Measurements from ENCODE around the gene BHLHE23. TPM values are rescaled to one million over a fixed set of nuclear protein-coding genes. Genes with fewer than 3 reads are reported as not detected.

BHLHE23 gene
- polyA plus RNA-seq, 1 donor = not detected

GRCh38 chr20:62991863-62992262, 14.9 kb downstream of the BHLHE23 start:
- peaks cover 58% of the 10 kb centered on the region for H3K27me3 ChIP-seq (ENCODE audit: control insufficient read depth, insufficient read depth, low read length)
- H3K4me3 ChIP-seq (ENCODE audit: low read length) = no peak overlapping the region
- no peak for DNase-seq
- no peak overlapping the region for H3K27ac ChIP-seq (ENCODE audit: low read length)
- no peaks in the 10 kb centered on the region for H3K36me3 ChIP-seq (ENCODE audit: control insufficient read depth, insufficient read depth, low read length)
- H3K9me3 ChIP-seq (ENCODE audit: control insufficient read depth, low read depth, low read length) = no peaks in the 10 kb centered on the region
- H3K4me1 ChIP-seq (ENCODE audit: control insufficient read depth, insufficient read depth, low read length) = no peaks in the 10 kb centered on the region
- 60% methylated on average over 1 of the region's 6 CpGs for WGBS (ENCODE audit: insufficient coverage, low lambda C conversion rate)

- Histone ChIP-seq H3K27ac (ENCODE audit: low read length) (no peak overlapping the region), H3K4me1 (ENCODE audit: control insufficient read depth, insufficient read depth, low read length) (no peaks in the 10 kb centered on the region), H3K27me3 (ENCODE audit: control insufficient read depth, insufficient read depth, low read length) (peaks cover 55% of the 10 kb centered on the region), H3K36me3 (ENCODE audit: control insufficient read depth, insufficient read depth, low read length) (no peaks in the 10 kb centered on the region), H3K4me3 (ENCODE audit: low read length) (no peak overlapping the region), H3K9me3 (ENCODE audit: control insufficient read depth, low read depth, low read length) (no peaks in the 10 kb centered on the region)
- WGBS (ENCODE audit: insufficient coverage, low lambda C conversion rate) = 80% methylated on average over 4 of the region's 13 CpGs
- DNase-seq = no peak
Measured at GRCh38 chr20:62991196-62991807, 15.5 kb downstream of the BHLHE23 start.

GRCh38 chr20:62990306-62990825, 16.4 kb downstream of the BHLHE23 start:
- WGBS (ENCODE audit: insufficient coverage, low lambda C conversion rate) = no CpG with 5 or more reads among the region's 22 CpGs
- Histone ChIP-seq H3K36me3 (ENCODE audit: control insufficient read depth, insufficient read depth, low read length) (no peaks in the 10 kb centered on the region), H3K27ac (ENCODE audit: low read length) (no peak overlapping the region), H3K4me3 (ENCODE audit: low read length) (no peak overlapping the region), H3K27me3 (ENCODE audit: control insufficient read depth, insufficient read depth, low read length) (peaks cover 47% of the 10 kb centered on the region), H3K4me1 (ENCODE audit: control insufficient read depth, insufficient read depth, low read length) (no peaks in the 10 kb centered on the region), H3K9me3 (ENCODE audit: control insufficient read depth, low read depth, low read length) (no peaks in the 10 kb centered on the region)
- DNase-seq = no peak

GRCh38 chr20:62989201-62989601, 17.6 kb downstream of the BHLHE23 start:
- no peaks in the 10 kb centered on the region for H3K9me3 ChIP-seq (ENCODE audit: control insufficient read depth, low read depth, low read length)
- no peak overlapping the region for H3K4me3 ChIP-seq (ENCODE audit: low read length)
- no peak overlapping the region for H3K27ac ChIP-seq (ENCODE audit: low read length)
- H3K4me1 ChIP-seq (ENCODE audit: control insufficient read depth, insufficient read depth, low read length) = no peaks in the 10 kb centered on the region
- 62% methylated on average over 3 of the region's 11 CpGs for WGBS (ENCODE audit: insufficient coverage, low lambda C conversion rate)
- peaks cover 49% of the 10 kb centered on the region for H3K27me3 ChIP-seq (ENCODE audit: control insufficient read depth, insufficient read depth, low read length)
- no peaks in the 10 kb centered on the region for H3K36me3 ChIP-seq (ENCODE audit: control insufficient read depth, insufficient read depth, low read length)
- DNase-seq = no peak

DNA sequence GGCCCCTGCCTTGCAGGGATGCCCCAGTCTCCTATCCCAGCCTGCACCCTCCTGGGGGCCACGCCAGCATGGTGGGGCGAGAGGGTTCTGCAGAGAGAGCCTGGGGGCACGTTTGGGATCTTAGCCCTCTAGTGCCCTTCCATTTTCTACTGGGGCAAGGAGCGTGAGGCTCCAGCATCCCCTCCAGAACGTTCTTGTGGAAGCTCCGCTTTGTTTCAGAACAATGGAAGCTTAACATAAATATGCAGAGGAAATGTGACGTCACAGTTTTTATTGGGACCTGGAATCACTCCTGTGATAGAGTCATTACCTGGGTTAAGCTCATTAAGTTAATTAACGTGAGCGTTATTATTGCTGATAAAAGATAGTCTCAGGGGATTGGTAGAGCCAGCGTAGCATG, 19.6 kb downstream of the BHLHE23 start:
- no peaks in the 10 kb centered on the region for H3K9me3 ChIP-seq (ENCODE audit: control insufficient read depth, low read depth, low read length)
- no peaks in the 10 kb centered on the region for H3K4me1 ChIP-seq (ENCODE audit: control insufficient read depth, insufficient read depth, low read length)
- H3K36me3 ChIP-seq (ENCODE audit: control insufficient read depth, insufficient read depth, low read length) = no peaks in the 10 kb centered on the region
- no peak overlapping the region for H3K27ac ChIP-seq (ENCODE audit: low read length)
- peaks cover 53% of the 10 kb centered on the region for H3K27me3 ChIP-seq (ENCODE audit: control insufficient read depth, insufficient read depth, low read length)
- DNase-seq = no peak
- WGBS (ENCODE audit: insufficient coverage, low lambda C conversion rate) = no CpG with 5 or more reads among the region's 10 CpGs
- H3K4me3 ChIP-seq (ENCODE audit: low read length) = no peak overlapping the region

GRCh38 chr20:62986257-62986800, 20.4 kb downstream of the BHLHE23 start:
- no peaks in the 10 kb centered on the region for H3K36me3 ChIP-seq (ENCODE audit: control insufficient read depth, insufficient read depth, low read length)
- no peak for DNase-seq
- H3K4me3 ChIP-seq (ENCODE audit: low read length) = no peak overlapping the region
- peaks cover 55% of the 10 kb centered on the region for H3K27me3 ChIP-seq (ENCODE audit: control insufficient read depth, insufficient read depth, low read length)
- no peaks in the 10 kb centered on the region for H3K9me3 ChIP-seq (ENCODE audit: control insufficient read depth, low read depth, low read length)
- no peak overlapping the region for H3K27ac ChIP-seq (ENCODE audit: low read length)
- WGBS (ENCODE audit: insufficient coverage, low lambda C conversion rate) = 80% methylated on average over 1 of the region's 6 CpGs
- no peaks in the 10 kb centered on the region for H3K4me1 ChIP-seq (ENCODE audit: control insufficient read depth, insufficient read depth, low read length)

DNA sequence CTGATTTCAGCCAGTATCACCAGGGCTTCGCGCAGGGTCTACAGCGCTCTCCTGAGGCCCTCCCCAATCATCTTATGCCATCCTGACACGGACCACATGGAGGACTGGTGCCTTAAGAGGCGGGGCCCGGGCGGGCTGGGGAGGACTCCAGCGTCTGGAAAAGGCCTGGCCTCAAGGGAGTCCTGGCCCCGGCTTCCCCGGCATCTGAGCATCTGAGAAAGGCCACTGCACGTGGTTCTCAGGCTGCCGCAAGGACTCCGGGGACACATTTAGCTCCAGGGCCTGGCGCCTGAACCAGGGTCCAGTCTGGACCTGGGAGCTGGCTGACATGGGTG, 21.4 kb downstream of the BHLHE23 start:
- no CpG with 5 or more reads among the region's 14 CpGs for WGBS (ENCODE audit: insufficient coverage, low lambda C conversion rate)
- no peaks in the 10 kb centered on the region for H3K36me3 ChIP-seq (ENCODE audit: control insufficient read depth, insufficient read depth, low read length)
- no peak for DNase-seq
- H3K27ac ChIP-seq (ENCODE audit: low read length) = no peak overlapping the region
- H3K4me1 ChIP-seq (ENCODE audit: control insufficient read depth, insufficient read depth, low read length) = no peaks in the 10 kb centered on the region
- no peaks in the 10 kb centered on the region for H3K9me3 ChIP-seq (ENCODE audit: control insufficient read depth, low read depth, low read length)
- no peak overlapping the region for H3K4me3 ChIP-seq (ENCODE audit: low read length)
- H3K27me3 ChIP-seq (ENCODE audit: control insufficient read depth, insufficient read depth, low read length) = peaks cover 53% of the 10 kb centered on the region

DNA sequence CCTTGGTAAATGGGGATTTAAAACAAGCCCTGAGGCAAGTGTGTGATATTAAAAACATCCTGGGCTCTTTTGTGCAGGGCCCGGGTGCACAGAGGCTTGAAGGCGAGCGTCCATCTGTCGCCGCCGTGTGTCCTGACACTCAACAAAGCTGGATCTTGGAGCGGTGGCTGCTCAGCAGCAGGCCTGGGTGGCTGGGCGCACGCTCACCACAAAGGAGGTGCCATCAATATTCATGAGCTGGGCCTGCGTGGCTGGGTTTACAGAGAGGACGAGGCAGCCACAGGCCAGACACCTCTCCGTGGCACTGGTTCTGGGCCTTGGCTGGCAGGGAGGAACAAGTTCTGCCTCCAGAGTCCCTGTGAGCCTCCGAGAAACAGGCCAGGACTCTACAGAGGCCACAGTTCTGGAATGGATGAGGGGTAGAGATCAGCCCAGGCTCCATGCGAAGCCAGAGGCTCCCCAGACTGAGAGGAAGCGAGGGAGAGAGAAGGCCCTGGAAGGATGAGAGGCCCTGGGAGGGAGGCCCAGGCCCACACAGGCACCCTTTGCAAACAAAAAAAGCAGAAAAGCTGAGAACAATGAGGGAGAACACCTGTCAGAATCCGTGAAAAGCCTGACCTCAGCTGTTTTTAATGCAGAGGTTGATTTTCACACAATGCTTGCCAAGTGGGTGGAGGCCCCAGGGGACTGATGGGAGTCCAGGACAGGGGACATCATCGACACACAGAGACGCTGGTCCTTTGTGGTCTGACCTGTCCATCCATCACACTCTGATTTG, 21.9 kb downstream of the BHLHE23 start:
- Histone ChIP-seq H3K9me3 (ENCODE audit: control insufficient read depth, low read depth, low read length) (no peaks in the 10 kb centered on the region), H3K4me1 (ENCODE audit: control insufficient read depth, insufficient read depth, low read length) (no peaks in the 10 kb centered on the region), H3K27me3 (ENCODE audit: control insufficient read depth, insufficient read depth, low read length) (peaks cover 55% of the 10 kb centered on the region), H3K36me3 (ENCODE audit: control insufficient read depth, insufficient read depth, low read length) (no peaks in the 10 kb centered on the region), H3K27ac (ENCODE audit: low read length) (no peak overlapping the region), H3K4me3 (ENCODE audit: low read length) (no peak overlapping the region)
- DNase-seq = no peak
- WGBS (ENCODE audit: insufficient coverage, low lambda C conversion rate) = no CpG with 5 or more reads among the region's 18 CpGs

DNA sequence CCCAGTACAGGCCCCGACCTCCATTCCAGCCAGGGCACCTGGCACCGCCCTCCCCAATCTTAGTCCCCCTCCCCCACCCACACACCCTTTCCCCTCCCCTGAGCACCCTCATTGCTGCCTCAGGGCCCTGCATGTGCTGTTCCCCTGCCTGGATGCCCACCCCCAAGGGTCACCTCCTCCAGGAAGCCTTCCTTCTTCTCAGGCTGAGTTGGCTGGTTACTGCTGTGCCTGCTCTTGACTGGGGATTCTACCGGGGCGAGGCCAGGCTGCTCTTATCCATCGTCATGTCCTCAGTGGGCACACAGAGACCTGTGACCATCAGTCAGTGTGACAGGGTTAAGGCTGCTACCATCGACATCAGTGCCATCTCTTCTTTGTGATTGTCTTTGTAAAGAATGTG, 23.6 kb downstream of the BHLHE23 start:
- Histone ChIP-seq H3K27ac (ENCODE audit: low read length) (no peak overlapping the region), H3K27me3 (ENCODE audit: control insufficient read depth, insufficient read depth, low read length) (peaks cover 66% of the 10 kb centered on the region), H3K4me3 (ENCODE audit: low read length) (no peak overlapping the region), H3K4me1 (ENCODE audit: control insufficient read depth, insufficient read depth, low read length) (no peaks in the 10 kb centered on the region), H3K36me3 (ENCODE audit: control insufficient read depth, insufficient read depth, low read length) (no peaks in the 10 kb centered on the region), H3K9me3 (ENCODE audit: control insufficient read depth, low read depth, low read length) (no peaks in the 10 kb centered on the region)
- no CpG with 5 or more reads among the region's 6 CpGs for WGBS (ENCODE audit: insufficient coverage, low lambda C conversion rate)
- no peak for DNase-seq

DNA sequence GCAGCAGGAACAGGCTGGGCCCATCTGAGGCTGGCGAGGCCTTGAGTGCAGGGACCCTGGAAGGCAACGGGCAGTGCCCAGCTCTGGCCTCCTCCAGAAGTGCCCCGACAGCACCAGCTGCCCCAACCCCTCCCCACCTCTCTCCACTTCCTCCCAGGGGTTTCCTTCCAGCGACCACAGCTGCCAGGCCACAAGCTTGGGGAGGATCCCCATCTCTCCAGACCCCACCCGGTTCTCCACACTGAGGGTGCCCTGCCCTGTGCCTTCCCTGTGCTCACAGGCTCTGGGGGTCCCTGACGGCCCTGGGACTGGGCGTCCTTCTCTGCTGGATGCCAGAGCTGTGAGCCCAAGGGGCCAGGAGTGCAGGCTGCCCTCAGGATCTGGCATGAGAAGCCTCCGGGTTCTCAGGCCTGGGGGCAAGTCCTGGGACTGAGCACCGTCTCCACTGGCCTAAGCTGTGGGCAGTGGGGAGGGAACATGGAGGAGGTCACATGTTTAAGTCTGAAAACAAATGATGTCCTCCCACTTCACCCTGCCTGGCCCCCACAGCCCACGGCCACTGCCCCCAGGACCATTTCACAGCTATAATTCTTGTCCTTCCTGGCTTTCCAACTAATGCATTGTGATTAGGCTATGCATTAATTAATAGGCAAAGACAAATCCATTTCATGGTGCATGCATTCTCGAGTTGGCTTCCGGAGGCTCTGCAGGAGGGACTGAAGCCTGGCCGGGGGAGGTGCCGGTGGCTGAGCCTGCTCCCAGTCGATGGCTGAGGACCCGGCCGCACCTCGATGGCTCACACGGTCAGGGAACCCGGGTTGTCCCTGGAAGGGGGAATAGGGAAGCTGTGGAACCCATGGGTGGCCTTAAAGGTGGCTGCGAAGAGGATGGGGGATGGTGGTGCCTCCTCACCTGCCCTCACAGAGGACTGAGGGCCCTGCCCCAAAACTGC, 24.4 kb downstream of the BHLHE23 start:
- Histone ChIP-seq H3K4me1 (ENCODE audit: control insufficient read depth, insufficient read depth, low read length) (no peaks in the 10 kb centered on the region), H3K4me3 (ENCODE audit: low read length) (no peak overlapping the region), H3K27ac (ENCODE audit: low read length) (no peak overlapping the region), H3K36me3 (ENCODE audit: control insufficient read depth, insufficient read depth, low read length) (no peaks in the 10 kb centered on the region), H3K9me3 (ENCODE audit: control insufficient read depth, low read depth, low read length) (no peaks in the 10 kb centered on the region), H3K27me3 (ENCODE audit: control insufficient read depth, insufficient read depth, low read length) (peaks cover 72% of the 10 kb centered on the region)
- WGBS (ENCODE audit: insufficient coverage, low lambda C conversion rate) = no CpG with 5 or more reads among the region's 21 CpGs
- no peak for DNase-seq

Measured in large intestine (tissue), 3 donors.